Neuronal stem cell (in vitro differentiated cells): ENCODE measurements around the gene ITPR2.
"Not testable (repeated sequence)": the region's sequence is repeated elsewhere in the genome, so short reads cannot be mapped to it uniquely, and the experiment has no call there.

Source experiments
- DNase-seq: peaks from one replicate; pipeline ENCODE4 v3.0.0-alpha.2; 2013; ENCODE audit warnings: low spot score
- H2AFZ ChIP-seq: one replicate; pipeline ENCODE4 v1.6.1; 2013; ENCODE audit warnings: mild to moderate bottlenecking, low read length, inconsistent platforms
- H2AK5ac ChIP-seq: 2 replicates; pipeline ENCODE4 v1.6.1; 2013; ENCODE audit warnings: low read depth, mild to moderate bottlenecking, inconsistent platforms, low read length, moderate library complexity, mixed read lengths
- H2BK120ac ChIP-seq: 2 replicates; pipeline ENCODE4 v1.6.1; 2013; ENCODE audit warnings: low read depth, mild to moderate bottlenecking, inconsistent platforms, low read length, moderate library complexity, mixed read lengths
- H2BK12ac ChIP-seq: one replicate; pipeline ENCODE4 v1.6.1; 2013; ENCODE audit warnings: low read length, inconsistent platforms
- H2BK15ac ChIP-seq: 2 replicates; pipeline ENCODE4 v1.6.1; 2013; ENCODE audit warnings: mild to moderate bottlenecking, low read length, inconsistent platforms, mixed read lengths
- H2BK5ac ChIP-seq: one replicate; pipeline ENCODE4 v1.6.1; 2013; ENCODE audit warnings: inconsistent platforms, mild to moderate bottlenecking, low read length, moderate library complexity
- H3K14ac ChIP-seq: one replicate; pipeline ENCODE4 v1.6.1; 2013; ENCODE audit warnings: low read length, inconsistent platforms
- H3K18ac ChIP-seq: 2 replicates; pipeline ENCODE4 v1.6.1; 2013; ENCODE audit warnings: low read length, inconsistent platforms
- H3K23ac ChIP-seq: 2 replicates; pipeline ENCODE4 v1.6.1; 2013; ENCODE audit warnings: low read depth, mild to moderate bottlenecking, mixed read lengths, low read length, inconsistent platforms; ENCODE audit not compliant: poor library complexity
- H3K27ac ChIP-seq: replicated peaks from 3 replicates; pipeline ENCODE4 v1.5.1; 2013; ENCODE audit warnings: low read length, inconsistent platforms
- H3K27me3 ChIP-seq, 3 experiments: 2 replicates each; pipeline ENCODE4 v1.6.1; 2013; ENCODE audit warnings: low read length in 3 of 3, mild to moderate bottlenecking in 2 of 3, inconsistent platforms in 1 of 3, low read depth in 1 of 3, mixed read lengths in 1 of 3, moderate library complexity in 1 of 3; ENCODE audit not compliant: control insufficient read depth in 3 of 3, insufficient read depth in 3 of 3
- H3K36me3 ChIP-seq, 2 donors: replicated peaks in 1 of 2; 2 replicates each; pipeline ENCODE4 v1.6.1; 2013; ENCODE audit warnings: low read length in 2 of 2; ENCODE audit not compliant: control insufficient read depth in 2 of 2, insufficient read depth in 2 of 2
- H3K4ac ChIP-seq: 2 replicates; pipeline ENCODE4 v1.6.1; 2013; ENCODE audit warnings: inconsistent platforms, mild to moderate bottlenecking, low read length, moderate library complexity
- H3K4me1 ChIP-seq, 2 donors: 1 replicate in 1 of 2; 2 replicates in 1 of 2; pipeline ENCODE4 v1.6.1; 2013; ENCODE audit warnings: low read length in 2 of 2, low read depth in 1 of 2; ENCODE audit not compliant: control insufficient read depth in 2 of 2, insufficient read depth in 1 of 2
- H3K4me2 ChIP-seq: one replicate; pipeline ENCODE4 v1.6.1; 2013; ENCODE audit warnings: mild to moderate bottlenecking, low read length, inconsistent platforms; ENCODE audit not compliant: insufficient read depth, poor library complexity, severe bottlenecking
- H3K4me3 ChIP-seq, 2 donors: 2 replicates each; pipeline ENCODE4 v1.5.1; 2013; ENCODE audit warnings: low read length in 2 of 2, mild to moderate bottlenecking in 2 of 2, inconsistent platforms in 1 of 2, moderate library complexity in 1 of 2
- H3K79me1 ChIP-seq: one replicate; pipeline ENCODE4 v1.6.1; 2013; ENCODE audit warnings: low read depth, mild to moderate bottlenecking, inconsistent platforms, low read length, moderate library complexity
- H3K9ac ChIP-seq: one replicate; pipeline ENCODE4 v1.6.1; 2013; ENCODE audit warnings: mild to moderate bottlenecking, low read depth, low read length, inconsistent platforms; ENCODE audit not compliant: poor library complexity
- H3K9me3 ChIP-seq, 2 donors: replicated peaks in 1 of 2; 2 replicates each; pipeline versions ENCODE3 to v1.6.1; 2013; ENCODE audit warnings: low read length in 2 of 2, mild to moderate bottlenecking in 2 of 2, inconsistent platforms in 1 of 2, low read depth in 1 of 2, mixed read lengths in 1 of 2, moderate library complexity in 1 of 2; ENCODE audit not compliant: control insufficient read depth in 2 of 2, insufficient read depth in 1 of 2
- H4K8ac ChIP-seq: one replicate; pipeline ENCODE4 v1.6.1; 2013; ENCODE audit warnings: low read depth, mild to moderate bottlenecking, inconsistent platforms, low read length, moderate library complexity
- H4K91ac ChIP-seq: one replicate; pipeline ENCODE4 v1.6.1; 2013; ENCODE audit warnings: low read length, low read depth, mild to moderate bottlenecking, inconsistent platforms; ENCODE audit not compliant: poor library complexity
- WGBS, 2 donors: extraction: QIAGEN DNeasy Blood & Tissue Kit; methylation state at CpG; one replicate each; pipeline ENCODE4 v1.1.7; 2013; ENCODE audit warnings: missing lambda C conversion rate in 2 of 2, mixed read lengths in 1 of 2; ENCODE audit not compliant: insufficient read length in 2 of 2, insufficient replicate concordance in 1 of 2; ENCODE audit errors: extremely low coverage in 2 of 2; 5-methylcytosine and 5-hydroxymethylcytosine counted together

Gene ITPR2

GRCh38 chr12:26435069-26435404, 398.0 kb downstream of the ITPR2 start:
- Histone ChIP-seq H3K14ac (no peak overlapping the region), H3K4ac (no peak overlapping the region), H2BK120ac (no peak overlapping the region), H4K91ac (no peak overlapping the region), H3K79me1 (no peaks in the 10 kb centered on the region), H3K9ac (no peak overlapping the region), H3K4me2 (no peak overlapping the region), H3K36me3 (no peaks in the 10 kb centered on the region), H2AK5ac (no peak overlapping the region), H3K4me1 (no peaks in the 10 kb centered on the region), H2BK5ac (no peak overlapping the region), H3K18ac (no peak overlapping the region), H3K27me3 (no peaks in the 10 kb centered on the region), H2AFZ (no peak overlapping the region), H2BK12ac (no peak overlapping the region), H2BK15ac (no peak overlapping the region), H3K4me3 (no peak overlapping the region), H3K23ac (no peak overlapping the region), H3K9me3 (no peaks in the 10 kb centered on the region), H4K8ac (no peak overlapping the region), H3K27ac (no peak overlapping the region)
- no CpG with 5 or more reads among the region's 1 CpG for WGBS, 2 donors
- DNase-seq, result no peak

DNA sequence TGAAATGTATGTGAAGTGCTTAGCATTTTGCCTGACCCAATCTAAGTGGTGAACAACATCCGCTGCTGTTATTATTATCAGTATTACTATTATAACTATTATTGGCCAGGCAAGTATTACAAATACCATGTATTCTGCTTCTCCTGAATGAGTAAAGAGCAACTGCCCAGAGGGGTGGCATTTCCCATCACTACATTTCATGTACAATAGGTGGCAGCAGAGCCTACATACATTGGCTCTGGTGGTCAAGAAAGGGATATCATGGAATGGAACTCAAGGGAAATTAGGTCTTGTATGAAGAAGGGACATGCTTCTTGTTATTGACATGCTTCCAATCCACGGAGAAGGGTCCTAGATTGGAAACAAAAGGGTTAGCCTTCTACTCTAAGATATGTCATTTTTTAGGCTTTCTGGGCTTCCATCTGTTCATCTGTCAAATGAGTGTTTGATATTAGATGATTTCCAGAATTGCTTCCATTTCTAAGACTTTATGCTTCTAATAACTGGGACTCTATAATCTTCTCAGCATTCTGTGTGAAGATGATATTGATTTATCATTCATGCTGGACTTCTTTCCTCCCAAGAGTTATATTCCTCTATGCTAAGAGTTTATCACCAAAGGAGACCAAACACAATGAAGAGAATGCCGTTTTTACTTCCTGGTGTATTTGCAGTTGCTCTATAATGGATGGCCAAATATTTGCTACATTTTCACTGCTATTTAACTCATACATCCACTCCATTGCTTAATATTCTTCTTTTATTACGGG, 398.5 kb downstream of the ITPR2 start:
- Histone ChIP-seq H4K91ac (no peak overlapping the region), H3K79me1 (no peaks in the 10 kb centered on the region), H3K27ac (no peak overlapping the region), H2BK120ac (no peak overlapping the region), H2BK15ac (no peak overlapping the region), H3K9me3 (no peaks in the 10 kb centered on the region), H3K36me3 (no peaks in the 10 kb centered on the region), H3K18ac (no peak overlapping the region), H2BK12ac (no peak overlapping the region), H2AK5ac (no peak overlapping the region), H3K4me1 (no peaks in the 10 kb centered on the region), H3K14ac (no peak overlapping the region), H4K8ac (no peak overlapping the region), H2AFZ (no peak overlapping the region), H3K4ac (no peak overlapping the region), H3K4me2 (no peak overlapping the region), H3K4me3 (no peak overlapping the region), H3K27me3 (no peaks in the 10 kb centered on the region), H2BK5ac (no peak overlapping the region), H3K23ac (no peak overlapping the region), H3K9ac (no peak overlapping the region)
- peak; percentile 21 for DNase-seq
- no CpG with 5 or more reads among the region's 4 CpGs for WGBS, 2 donors

DNA sequence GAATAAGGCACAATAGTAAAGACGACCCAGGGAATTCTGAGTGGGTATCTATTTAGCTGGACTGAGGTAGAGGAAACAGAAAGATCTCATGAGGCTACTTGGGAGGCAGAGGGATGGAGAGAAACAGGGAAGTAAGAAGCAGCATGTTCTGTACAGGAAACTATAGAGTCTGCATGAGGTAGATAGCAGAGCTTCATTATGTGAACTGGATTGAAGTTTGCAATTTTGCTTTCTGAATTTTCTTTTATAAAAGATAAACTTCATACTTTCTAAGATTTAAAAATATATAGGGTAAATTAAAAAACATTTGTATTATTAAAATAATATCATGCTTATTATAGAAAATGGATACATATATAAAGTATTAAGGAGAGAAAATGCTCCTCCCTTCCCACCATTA, 399.3 kb downstream of the ITPR2 start:
- H2BK15ac ChIP-seq, H3K79me1 ChIP-seq, H3K4me1 ChIP-seq, H3K9me3 ChIP-seq, H4K8ac ChIP-seq, H3K18ac ChIP-seq, H3K14ac ChIP-seq, H3K36me3 ChIP-seq, H3K4me2 ChIP-seq, H2AK5ac ChIP-seq, H2BK120ac ChIP-seq, H2AFZ ChIP-seq, H3K4me3 ChIP-seq, H3K27me3 ChIP-seq, H3K23ac ChIP-seq, H2BK5ac ChIP-seq, H2BK12ac ChIP-seq, H3K27ac ChIP-seq, DNase-seq, H3K4ac ChIP-seq, H4K91ac ChIP-seq, H3K9ac ChIP-seq: not testable (repeated sequence)
- no CpG with 5 or more reads among the region's 1 CpG for WGBS, 2 donors

GRCh38 chr12:26431211-26431610, 401.8 kb downstream of the ITPR2 start:
- no peak overlapping the region for H2AK5ac ChIP-seq
- H4K8ac ChIP-seq, result no peak overlapping the region
- H3K4me3 ChIP-seq, result no peak overlapping the region
- no peaks in the 10 kb centered on the region for H3K36me3 ChIP-seq
- no CpG with 5 or more reads among the region's 3 CpGs for WGBS, 2 donors
- no peak overlapping the region for H3K18ac ChIP-seq
- no peak overlapping the region for H3K4ac ChIP-seq
- no peak overlapping the region for H3K14ac ChIP-seq
- no peak overlapping the region for H2BK12ac ChIP-seq
- no peak overlapping the region for H3K4me2 ChIP-seq
- H3K79me1 ChIP-seq, result no peaks in the 10 kb centered on the region
- no peak overlapping the region for H4K91ac ChIP-seq
- DNase-seq, result no peak
- H2BK5ac ChIP-seq, result no peak overlapping the region
- H3K23ac ChIP-seq, result no peak overlapping the region
- H2BK15ac ChIP-seq, result no peak overlapping the region
- H2AFZ ChIP-seq, result no peak overlapping the region
- H3K4me1 ChIP-seq, result no peaks in the 10 kb centered on the region
- no peak overlapping the region for H3K9ac ChIP-seq
- H3K9me3 ChIP-seq, result no peaks in the 10 kb centered on the region
- H3K27ac ChIP-seq, result no peak overlapping the region
- no peak overlapping the region for H2BK120ac ChIP-seq
- no peaks in the 10 kb centered on the region for H3K27me3 ChIP-seq
